ENCODE measurements around the gene SEL1L2. TPM values are rescaled to one million over a fixed set of nuclear protein-coding genes. Genes with fewer than 3 reads are reported as not detected.

The SEL1L2 gene
- total RNA-seq = not detected

GRCh38 chr20:13990465-13990864 lies at the start of gene SEL1L2:
SEL1L2 (minus strand) TSS chr20:13990614; CDS start chr20:13990534, 80 bp downstream.
- ATAC-seq (no peak), DNase-seq (no peak)
- POLR2A ChIA-PET = no interaction called here
- peaks cover 2% of the 10 kb centered on the region for H3K27me3 Mint-ChIP-seq
- no peak for TF ChIP-seq CTCF (IDR thresholded peaks at IDR 0.05)
- H3K36me3 Mint-ChIP-seq (ENCODE audit: low read depth) = no peaks in the 10 kb centered on the region
- H3K4me3 Mint-ChIP-seq = no peak within 1 kb of the TSS
- CTCF ChIA-PET = no interaction called here
- no peaks in the 10 kb centered on the region for H3K4me1 Mint-ChIP-seq (ENCODE audit: low read depth)
- H3K27ac Mint-ChIP-seq = no peak within 1 kb of the TSS
- H3K9me3 Mint-ChIP-seq = peaks cover 11% of the 10 kb centered on the region
- intact Hi-C loops (cut with micrococcal nuclease) = no loop called here

- Mint-ChIP-seq H3K27ac (no peak overlapping the region), H3K4me1 (ENCODE audit: low read depth) (no peaks in the 10 kb centered on the region), H3K9me3 (no peaks in the 10 kb centered on the region), H3K36me3 (ENCODE audit: low read depth) (no peaks in the 10 kb centered on the region), H3K4me3 (no peak overlapping the region), H3K27me3 (no peaks in the 10 kb centered on the region)
- POLR2A ChIA-PET = no interaction called here
- ATAC-seq = no peak
- intact Hi-C loops (cut with micrococcal nuclease) = no loop called here
- TF ChIP-seq CTCF (IDR thresholded peaks at IDR 0.05) = no peak
- CTCF ChIA-PET = no interaction called here
- no peak for DNase-seq
Observed at GRCh38 chr20:14036567-14036966, 46.2 kb upstream of the SEL1L2 start.

GRCh38 chr20:14033310-14033709 lies 42.9 kb upstream of the SEL1L2 start:
- CTCF ChIA-PET = no interaction called here
- intact Hi-C loops (cut with micrococcal nuclease) = no loop called here
- ATAC-seq (no peak), DNase-seq (no peak)
- POLR2A ChIA-PET = no interaction called here
- Mint-ChIP-seq H3K27ac (no peak overlapping the region), H3K36me3 (ENCODE audit: low read depth) (no peaks in the 10 kb centered on the region), H3K4me1 (ENCODE audit: low read depth) (no peaks in the 10 kb centered on the region), H3K27me3 (no peaks in the 10 kb centered on the region), H3K4me3 (no peak overlapping the region), H3K9me3 (no peaks in the 10 kb centered on the region)
- TF ChIP-seq CTCF (IDR thresholded peaks at IDR 0.05) = no peak

- no peaks in the 10 kb centered on the region for H3K27me3 Mint-ChIP-seq
- H3K4me3 Mint-ChIP-seq = no peak overlapping the region
- no peak overlapping the region for H3K27ac Mint-ChIP-seq
- intact Hi-C loops (cut with micrococcal nuclease) = no loop called here
- no peak for DNase-seq
- ChIA-PET POLR2A (no interaction called here), CTCF (no interaction called here)
- no peaks in the 10 kb centered on the region for H3K4me1 Mint-ChIP-seq (ENCODE audit: low read depth)
- no peak for TF ChIP-seq CTCF (IDR thresholded peaks at IDR 0.05)
- H3K36me3 Mint-ChIP-seq (ENCODE audit: low read depth) = no peaks in the 10 kb centered on the region
- H3K9me3 Mint-ChIP-seq = no peaks in the 10 kb centered on the region
- no peak for ATAC-seq
Observed at GRCh38 chr20:14030991-14031390, 40.6 kb upstream of the SEL1L2 start.

- Mint-ChIP-seq H3K9me3 (peaks cover 15% of the 10 kb centered on the region), H3K4me1 (ENCODE audit: low read depth) (no peaks in the 10 kb centered on the region), H3K4me3 (no peak overlapping the region), H3K27me3 (no peaks in the 10 kb centered on the region), H3K27ac (no peak overlapping the region), H3K36me3 (ENCODE audit: low read depth) (no peaks in the 10 kb centered on the region)
- POLR2A ChIA-PET = no interaction called here
- CTCF ChIA-PET = no interaction called here
- DNase-seq (no peak), ATAC-seq (no peak)
- no peak for TF ChIP-seq CTCF (IDR thresholded peaks at IDR 0.05)
- intact Hi-C loops (cut with micrococcal nuclease) = no loop called here
Observed at GRCh38 chr20:14012671-14013070, 22.3 kb upstream of the SEL1L2 start.

Data from activated CD8-positive, alpha-beta T cell treated with anti-CD3 and anti-CD28 coated beads for 36 hours (primary cell).